Progenitor cell of endocrine pancreas (in vitro differentiated cells): Measurements from ENCODE around the gene SERPINA12. TPM values are rescaled to one million over a fixed set of nuclear protein-coding genes. Genes with fewer than 3 reads are reported as not detected.

Experiments used
- DNase-seq: peaks from one replicate; pipeline ENCODE4 v3.0.0; 2021; ENCODE audit warnings: low spot score; ENCODE audit not compliant: unreplicated experiment
- H3K27ac Mint-ChIP-seq: 2 replicates; pipeline ENCODE4 v1.8.0; 2021; ENCODE audit warnings: mild to moderate bottlenecking, moderate library complexity, mixed read lengths
- H3K27me3 Mint-ChIP-seq: 2 replicates; pipeline ENCODE4 v1.8.0; 2021; ENCODE audit warnings: mixed read lengths
- H3K36me3 Mint-ChIP-seq: 2 replicates; pipeline ENCODE4 v1.8.0; 2022; ENCODE audit warnings: mixed read lengths; ENCODE audit not compliant: insufficient read depth
- H3K4me1 Mint-ChIP-seq: 2 replicates; pipeline ENCODE4 v1.8.0; 2021; ENCODE audit warnings: low read depth, mixed read lengths
- H3K4me3 Mint-ChIP-seq: 2 replicates; pipeline ENCODE4 v1.8.0; 2021; ENCODE audit warnings: low read depth, mild to moderate bottlenecking, moderate library complexity, mixed read lengths
- H3K9me3 Mint-ChIP-seq: 2 replicates; pipeline ENCODE4 v1.8.0; 2021; ENCODE audit warnings: low read depth, mixed read lengths
- CTCF ChIP-seq: fragments of 200-600 bp; sonication (generic); IDR thresholded peaks from one replicate; pipeline ENCODE4 v1.5.0; 2021; ENCODE audit warnings: antibody characterized with exemption, mild to moderate bottlenecking; ENCODE audit not compliant: unreplicated experiment
- total RNA-seq: library from RNA; stranded (reverse); gene quantifications from 2 replicates; pipeline ENCODE4 v1.2.1, GENCODE V29; 2021

The SERPINA12 gene
- total RNA-seq, 1 donor from 2014 or later: not detected

DNA sequence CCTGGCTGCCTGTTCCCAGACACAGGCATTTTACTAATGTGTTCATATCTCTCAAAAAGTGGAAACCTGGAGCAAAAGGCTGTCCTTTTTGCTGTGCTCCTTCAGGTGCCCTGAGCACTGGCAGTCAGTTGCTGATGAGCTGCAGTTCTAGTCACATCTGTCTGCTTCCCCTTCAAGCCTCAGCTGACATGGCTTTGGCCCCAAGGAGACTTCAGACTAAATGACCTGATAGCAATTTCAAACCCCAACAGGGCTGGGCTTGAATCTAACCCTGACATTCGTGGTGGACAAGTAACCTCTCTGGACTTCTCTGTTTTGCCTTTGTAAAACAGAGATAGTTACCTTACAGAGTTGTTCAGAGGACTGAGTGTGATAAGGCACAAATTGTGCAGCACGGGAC lies 39.0 kb downstream of the SERPINA12 start:
- no peak for TF ChIP-seq CTCF
- Mint-ChIP-seq H3K27me3 (peaks cover 16% of the 10 kb centered on the region), H3K9me3 (peaks cover 11% of the 10 kb centered on the region), H3K4me3 (no peak overlapping the region), H3K36me3 (peaks cover 3% of the 10 kb centered on the region), H3K4me1 (no peaks in the 10 kb centered on the region), H3K27ac (no peak overlapping the region)
- no peak for DNase-seq

DNA sequence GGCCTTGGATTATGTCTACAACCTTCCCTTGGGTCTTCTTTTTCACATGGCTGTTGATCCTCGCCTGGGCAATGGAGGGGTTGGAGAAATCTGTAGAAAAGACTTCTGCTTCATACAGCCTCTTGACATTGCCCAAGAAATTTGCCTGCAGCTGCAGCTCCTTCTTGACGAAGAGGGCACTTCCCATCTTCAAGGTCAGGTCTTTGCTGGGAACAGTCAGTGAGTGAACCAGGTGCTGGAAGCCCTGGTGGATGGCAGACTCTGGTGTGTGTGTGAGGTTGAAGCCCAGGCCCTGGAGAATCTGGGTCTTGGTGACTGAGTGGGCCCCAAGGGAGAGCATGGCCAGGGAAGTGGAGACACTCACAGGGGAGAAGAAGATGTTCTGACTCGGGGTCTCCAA lies 40.0 kb downstream of the SERPINA12 start:
- DNase-seq: no peak

GRCh38 chr14:94467728-94468520 lies 41.3 kb downstream of the SERPINA12 start:
- peaks cover 16% of the 10 kb centered on the region for H3K27me3 Mint-ChIP-seq
- peaks cover 15% of the 10 kb centered on the region for H3K9me3 Mint-ChIP-seq
- no peak overlapping the region for H3K4me3 Mint-ChIP-seq
- no peaks in the 10 kb centered on the region for H3K4me1 Mint-ChIP-seq
- no peak for DNase-seq
- H3K27ac Mint-ChIP-seq: no peak overlapping the region
- H3K36me3 Mint-ChIP-seq: peaks cover 3% of the 10 kb centered on the region
- no peak for TF ChIP-seq CTCF

More for the DNA sequence above, 40.0 kb downstream of the SERPINA12 start:
- no peak overlapping the region for H3K4me3 Mint-ChIP-seq
- H3K9me3 Mint-ChIP-seq: peaks cover 15% of the 10 kb centered on the region
- peaks cover 16% of the 10 kb centered on the region for H3K27me3 Mint-ChIP-seq
- no peak for TF ChIP-seq CTCF
- H3K27ac Mint-ChIP-seq: no peak overlapping the region
- H3K4me1 Mint-ChIP-seq: no peaks in the 10 kb centered on the region
- peaks cover 3% of the 10 kb centered on the region for H3K36me3 Mint-ChIP-seq

DNA sequence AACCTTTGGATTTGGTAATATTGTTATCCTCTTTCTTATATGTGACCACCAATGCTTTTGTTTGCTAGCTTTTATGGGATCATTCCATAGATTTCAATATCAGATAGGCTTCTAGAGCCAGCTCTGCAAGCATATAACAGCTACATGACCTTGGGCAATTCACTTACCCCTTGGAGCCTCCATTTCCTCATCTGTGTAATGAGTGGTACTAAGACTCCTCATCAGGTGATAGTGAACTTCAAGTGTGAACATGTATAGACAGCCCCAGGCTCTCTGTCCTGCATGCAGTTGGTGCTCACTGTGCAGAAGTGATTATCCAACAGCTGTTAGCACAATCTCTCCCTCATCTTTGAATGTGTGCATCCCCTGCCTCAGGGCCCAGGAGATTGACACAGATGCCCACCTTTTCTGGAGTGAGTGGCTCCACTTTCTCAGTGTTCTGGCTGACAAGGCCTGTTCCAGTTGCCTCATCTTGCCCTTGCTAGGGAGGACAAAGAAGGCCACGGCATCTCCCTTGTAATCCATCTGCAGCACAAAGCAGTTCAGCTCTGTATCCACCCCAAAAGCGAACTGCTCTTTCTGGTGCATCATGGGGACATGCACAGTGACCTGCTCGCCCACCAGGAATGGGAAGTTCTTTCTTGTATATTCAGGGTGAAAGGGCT lies 42.4 kb downstream of the SERPINA12 start:
- Mint-ChIP-seq H3K27me3 (peaks cover 10% of the 10 kb centered on the region), H3K27ac (no peak overlapping the region), H3K4me1 (no peaks in the 10 kb centered on the region), H3K36me3 (peaks cover 3% of the 10 kb centered on the region), H3K9me3 (peaks cover 15% of the 10 kb centered on the region), H3K4me3 (no peak overlapping the region)
- no peak for TF ChIP-seq CTCF
- DNase-seq: no peak

- Mint-ChIP-seq H3K27me3 (peaks cover 10% of the 10 kb centered on the region), H3K4me3 (no peak overlapping the region), H3K4me1 (no peaks in the 10 kb centered on the region), H3K27ac (no peak overlapping the region), H3K9me3 (peaks cover 15% of the 10 kb centered on the region), H3K36me3 (peaks cover 3% of the 10 kb centered on the region)
- no peak for TF ChIP-seq CTCF
- no peak for DNase-seq
Measured at GRCh38 chr14:94465042-94465441, 44.2 kb downstream of the SERPINA12 start.
